ENCODE results near the gene CFAP57. TPM values are rescaled to one million over a fixed set of nuclear protein-coding genes. Genes with fewer than 3 reads are reported as not detected.
A peak's percentile ranks its signal among the peaks of the same experiment; 100 is the strongest.

The CFAP57 gene
- total RNA-seq, 2 experiments from 2014 or later = not detected

DNA sequence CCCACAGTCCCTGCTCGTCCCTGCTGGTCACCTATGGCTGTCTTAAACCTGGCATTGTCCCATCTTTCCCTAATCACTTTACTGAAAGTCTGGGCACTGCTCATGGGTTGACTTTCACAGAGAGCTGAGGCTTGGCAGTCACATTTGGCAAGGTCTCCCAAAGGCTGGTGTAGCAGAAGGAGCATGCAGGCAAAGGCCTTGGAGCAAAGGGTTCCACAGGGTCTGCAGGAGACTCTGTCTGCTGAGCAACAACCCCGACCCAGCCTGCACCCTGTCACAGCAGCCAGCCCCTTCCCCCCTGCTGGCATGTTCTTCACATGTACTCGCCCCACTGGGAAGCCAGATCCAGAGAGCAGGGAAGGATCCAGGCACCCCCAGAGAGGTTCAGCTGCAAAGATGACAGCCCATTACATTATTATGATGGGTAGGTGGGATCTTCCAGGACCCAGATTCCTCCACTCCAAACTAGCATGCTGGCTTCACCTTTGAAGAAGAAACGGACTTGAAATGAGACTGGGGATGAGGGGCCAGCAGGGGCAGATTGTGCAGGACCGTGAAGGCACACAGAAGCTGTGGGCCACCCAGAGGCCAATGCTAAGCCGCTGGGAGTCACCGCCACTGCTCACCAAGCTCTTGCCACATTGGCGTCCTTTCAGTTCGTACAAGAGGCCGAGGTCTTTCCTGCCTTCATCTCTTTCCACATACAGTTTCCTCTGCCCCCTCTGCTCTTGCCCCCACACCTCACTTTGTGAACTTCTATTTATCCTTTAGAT, 83.5 kb downstream of the CFAP57 start:
- Mint-ChIP-seq H3K36me3 (ENCODE audit: low read depth) (peaks cover 2% of the 10 kb centered on the region), H3K9me3 (peaks cover 7% of the 10 kb centered on the region), H3K27ac (no peak overlapping the region), H3K4me1 (no peaks in the 10 kb centered on the region), H3K27me3 (peaks cover 26% of the 10 kb centered on the region), H3K4me3 (no peak overlapping the region)
- DNase-seq = no peak
- POLR2A ChIA-PET = no interaction called here
- CTCF ChIA-PET = interaction anchor here (0.5 to 1.6 kb wide), 2 partner anchors 22 to 574 kb away, joined by 3 read pairs; no protein-coding TSS in a partner anchor

DNA sequence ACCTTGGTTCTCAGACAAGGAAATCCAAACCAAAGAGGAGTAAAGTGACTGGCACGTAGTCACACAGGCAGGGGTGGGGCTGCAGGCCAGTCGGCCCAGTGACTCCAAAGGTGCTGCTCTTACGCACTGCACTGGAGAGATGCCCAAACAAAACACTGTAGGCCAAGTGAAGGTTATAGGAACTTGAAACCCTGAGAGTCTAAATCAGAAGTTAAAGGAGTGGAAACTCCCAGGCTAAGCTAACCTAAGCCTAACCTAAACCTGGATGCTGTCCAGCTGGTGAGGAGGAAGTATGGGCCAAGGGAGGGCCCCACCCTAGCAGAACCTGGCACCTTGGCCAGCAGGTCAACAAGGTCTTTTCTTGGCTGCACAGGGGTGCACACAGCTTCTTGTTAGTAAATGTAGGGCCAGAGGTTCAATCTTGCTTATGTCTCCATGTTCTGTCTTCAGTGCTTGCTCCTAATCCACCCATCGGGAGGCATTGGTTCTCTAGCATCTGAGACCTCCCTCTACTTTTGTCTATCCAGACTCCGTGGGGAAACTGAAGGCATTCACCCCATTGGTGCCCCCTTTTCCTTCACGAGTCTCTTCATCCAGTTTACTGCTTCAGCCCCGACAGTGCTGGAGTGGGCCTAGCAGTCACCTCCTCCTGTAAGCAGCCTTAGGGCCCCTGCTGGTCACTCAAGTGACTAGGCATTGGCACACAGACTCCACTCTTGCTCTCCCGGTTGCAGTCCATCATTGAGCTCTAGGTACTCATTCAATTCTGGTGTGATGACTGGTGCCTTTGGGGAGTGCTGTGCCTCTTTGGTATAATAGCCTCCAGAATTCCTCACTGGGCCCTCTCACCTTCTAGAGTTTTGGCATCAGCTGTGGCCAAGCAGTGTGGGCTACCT, 84.8 kb downstream of the CFAP57 start:
- POLR2A ChIA-PET = no interaction called here
- CTCF ChIA-PET = interaction anchor here (0.8 to 1.5 kb wide), 3 partner anchors 11 to 28 kb away, joined by 3 read pairs; partner anchors contain the start of gene C1orf210
- Mint-ChIP-seq H3K36me3 (ENCODE audit: low read depth) (peaks cover 2% of the 10 kb centered on the region), H3K4me3 (no peak overlapping the region), H3K27ac (no peak overlapping the region), H3K27me3 (peaks cover 17% of the 10 kb centered on the region), H3K4me1 (no peaks in the 10 kb centered on the region), H3K9me3 (peaks cover 7% of the 10 kb centered on the region)
- DNase-seq = no peak

DNA sequence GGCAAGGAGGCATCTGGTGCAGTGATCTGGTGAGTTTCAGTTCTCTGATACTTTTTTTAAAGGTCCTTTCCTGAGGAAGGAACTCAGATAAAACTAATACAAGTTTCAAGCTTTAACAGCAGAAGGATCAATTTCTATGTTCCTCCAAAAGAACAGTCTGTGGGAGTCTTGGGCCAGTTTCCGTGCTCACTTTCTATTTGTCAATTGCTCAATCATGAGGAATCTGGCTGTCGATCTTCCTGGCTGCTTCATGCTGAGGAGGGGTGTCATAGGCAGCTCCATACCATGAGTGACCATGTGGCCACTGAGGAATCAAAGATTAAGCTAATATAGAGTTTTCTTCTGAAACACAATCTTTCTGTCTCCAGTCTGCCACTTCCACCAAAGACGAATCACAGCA, 86.2 kb downstream of the CFAP57 start:
- POLR2A ChIA-PET = no interaction called here
- Mint-ChIP-seq H3K4me1 (no peaks in the 10 kb centered on the region), H3K4me3 (no peak overlapping the region), H3K36me3 (ENCODE audit: low read depth) (peaks cover 2% of the 10 kb centered on the region), H3K9me3 (peaks cover 10% of the 10 kb centered on the region), H3K27ac (no peak overlapping the region), H3K27me3 (peaks cover 4% of the 10 kb centered on the region)
- DNase-seq = no peak
- CTCF ChIA-PET = interaction anchor here (1.3 kb wide), 1 partner anchor 27 kb away, joined by 3 read pairs; the partner anchor contains the start of gene C1orf210

DNA sequence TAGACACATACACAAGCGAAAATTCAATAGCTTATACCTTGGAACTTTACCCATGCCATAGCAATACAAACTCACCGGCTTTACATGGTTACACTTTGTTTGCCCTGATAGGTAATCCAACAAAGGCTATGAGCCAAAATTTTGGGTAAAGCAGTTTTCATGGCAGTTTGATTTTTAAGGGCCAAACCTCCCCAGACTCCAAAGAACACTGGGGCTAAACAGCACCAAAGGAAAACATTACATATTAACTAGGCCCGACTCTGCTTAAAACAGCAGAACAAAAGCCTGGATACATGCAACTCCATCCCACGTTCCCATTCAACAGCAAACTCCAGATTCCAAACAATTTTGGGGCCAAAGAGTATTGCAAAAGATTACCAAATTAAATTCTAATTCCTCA, 93.3 kb downstream of the CFAP57 start:
- Mint-ChIP-seq H3K27me3 (peaks cover 3% of the 10 kb centered on the region), H3K4me1 (peaks cover 4% of the 10 kb centered on the region), H3K9me3 (peaks cover 8% of the 10 kb centered on the region), H3K27ac (no peak overlapping the region), H3K4me3 (no peak overlapping the region), H3K36me3 (ENCODE audit: low read depth) (peaks cover 2% of the 10 kb centered on the region)
- no peak for DNase-seq
- ChIA-PET CTCF (interaction anchor here (0.6 kb wide), 1 partner anchor 34 kb away, joined by 3 read pairs; no protein-coding TSS in a partner anchor), POLR2A (no interaction called here)

DNA sequence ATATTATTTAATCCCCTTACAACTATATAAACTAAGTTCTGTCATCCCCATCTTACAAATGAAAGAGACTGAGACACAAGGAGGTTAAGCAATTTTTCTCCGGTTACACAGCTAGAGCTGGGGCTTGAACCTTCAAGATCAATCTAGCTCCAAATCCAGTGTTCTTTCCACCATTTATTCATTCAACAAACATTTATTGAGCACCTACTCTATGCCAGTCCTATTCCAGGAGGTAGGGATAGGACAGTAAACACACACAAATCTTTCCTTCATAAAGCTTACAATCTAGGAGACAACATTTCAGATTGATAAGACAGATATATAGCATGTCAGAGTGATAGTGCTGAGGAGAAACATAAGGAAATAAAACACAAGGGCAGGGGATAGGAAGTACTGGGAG, 94.8 kb downstream of the CFAP57 start:
- no peak for DNase-seq
- H3K36me3 Mint-ChIP-seq (ENCODE audit: low read depth) = peaks cover 2% of the 10 kb centered on the region
- POLR2A ChIA-PET = no interaction called here
- peaks cover 8% of the 10 kb centered on the region for H3K9me3 Mint-ChIP-seq
- H3K4me3 Mint-ChIP-seq = no peak overlapping the region
- H3K4me1 Mint-ChIP-seq = peaks cover 18% of the 10 kb centered on the region
- H3K27ac Mint-ChIP-seq = no peak overlapping the region
- H3K27me3 Mint-ChIP-seq = peaks cover 3% of the 10 kb centered on the region
- CTCF ChIA-PET = interaction anchor here (1.5 kb wide), 1 partner anchor 10 kb away, joined by 3 read pairs; no protein-coding TSS in a partner anchor

DNA sequence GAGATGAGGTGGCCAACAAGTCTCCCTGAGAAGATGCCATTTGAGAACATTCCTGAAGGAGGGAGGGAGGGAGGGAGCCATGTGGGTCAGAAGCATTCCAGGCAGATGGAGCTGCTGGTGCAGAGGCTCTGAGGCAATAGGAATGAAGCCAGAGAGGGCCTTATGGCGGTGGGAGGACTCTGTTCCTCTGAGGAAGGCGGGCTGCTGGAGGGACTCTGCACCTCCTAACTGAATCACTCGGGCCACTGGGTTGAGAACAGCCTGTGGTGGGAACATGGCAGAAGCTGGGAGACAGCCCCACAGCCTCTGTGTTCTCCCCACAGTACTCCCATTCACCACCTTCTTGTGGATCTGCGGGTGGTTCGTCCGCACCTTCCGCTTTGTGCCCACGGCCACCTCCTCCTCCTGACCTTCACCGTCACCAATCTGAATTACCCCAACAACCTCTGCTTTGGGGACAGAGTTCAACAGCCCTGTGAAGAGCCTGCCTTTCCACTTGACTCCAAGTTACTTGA, 95.2 kb downstream of the CFAP57 start:
- Mint-ChIP-seq H3K4me3 (no peak overlapping the region), H3K9me3 (peaks cover 5% of the 10 kb centered on the region), H3K27ac (no peak overlapping the region), H3K36me3 (ENCODE audit: low read depth) (peaks cover 2% of the 10 kb centered on the region), H3K27me3 (peaks cover 3% of the 10 kb centered on the region), H3K4me1 (peaks cover 19% of the 10 kb centered on the region)
- no peak for DNase-seq
- ChIA-PET POLR2A (no interaction called here), CTCF (interaction anchor here (1.5 kb wide), 1 partner anchor 10 kb away, joined by 3 read pairs; no protein-coding TSS in a partner anchor)

DNA sequence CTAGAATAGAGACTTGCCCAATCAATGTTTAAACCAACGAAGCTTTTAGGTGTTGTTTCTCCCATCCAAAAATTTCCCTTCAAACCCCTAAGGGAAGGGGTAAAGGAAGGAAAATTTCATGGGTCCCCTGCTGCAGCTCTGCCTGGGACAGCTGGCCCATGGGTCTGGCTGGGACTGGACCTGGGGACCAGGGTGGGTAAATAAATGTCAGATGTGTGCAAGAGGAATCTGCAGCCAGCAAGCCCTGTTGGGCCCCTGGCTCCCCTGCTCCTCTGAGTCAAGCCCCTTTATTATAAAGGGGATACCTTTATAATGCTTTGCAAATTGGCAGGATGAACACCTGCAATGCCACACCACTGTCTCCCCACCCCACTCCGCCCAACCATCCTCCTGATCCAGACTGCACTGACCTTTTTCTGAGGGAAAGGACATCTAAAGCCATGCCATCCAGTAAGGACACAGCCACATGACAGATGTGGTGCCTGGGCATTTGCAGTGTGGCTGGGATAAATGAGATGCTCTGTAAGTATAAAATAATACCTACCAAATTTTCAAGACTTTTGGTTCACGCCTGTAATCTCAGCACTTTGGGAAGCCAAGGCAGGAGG, 95.8 kb downstream of the CFAP57 start:
- peaks cover 2% of the 10 kb centered on the region for H3K36me3 Mint-ChIP-seq (ENCODE audit: low read depth)
- ChIA-PET CTCF (interaction anchor here (1.5 kb wide), 1 partner anchor 11 kb away, joined by 3 read pairs; no protein-coding TSS in a partner anchor), POLR2A (interaction anchor here (0.7 kb wide), 1 partner anchor 64 kb away, joined by 4 read pairs; no protein-coding TSS in a partner anchor)
- DNase-seq = no peak
- H3K9me3 Mint-ChIP-seq = peaks cover 5% of the 10 kb centered on the region
- H3K27ac Mint-ChIP-seq = no peak overlapping the region
- H3K27me3 Mint-ChIP-seq = peaks cover 3% of the 10 kb centered on the region
- peaks cover 19% of the 10 kb centered on the region for H3K4me1 Mint-ChIP-seq
- H3K4me3 Mint-ChIP-seq = no peak overlapping the region

DNA sequence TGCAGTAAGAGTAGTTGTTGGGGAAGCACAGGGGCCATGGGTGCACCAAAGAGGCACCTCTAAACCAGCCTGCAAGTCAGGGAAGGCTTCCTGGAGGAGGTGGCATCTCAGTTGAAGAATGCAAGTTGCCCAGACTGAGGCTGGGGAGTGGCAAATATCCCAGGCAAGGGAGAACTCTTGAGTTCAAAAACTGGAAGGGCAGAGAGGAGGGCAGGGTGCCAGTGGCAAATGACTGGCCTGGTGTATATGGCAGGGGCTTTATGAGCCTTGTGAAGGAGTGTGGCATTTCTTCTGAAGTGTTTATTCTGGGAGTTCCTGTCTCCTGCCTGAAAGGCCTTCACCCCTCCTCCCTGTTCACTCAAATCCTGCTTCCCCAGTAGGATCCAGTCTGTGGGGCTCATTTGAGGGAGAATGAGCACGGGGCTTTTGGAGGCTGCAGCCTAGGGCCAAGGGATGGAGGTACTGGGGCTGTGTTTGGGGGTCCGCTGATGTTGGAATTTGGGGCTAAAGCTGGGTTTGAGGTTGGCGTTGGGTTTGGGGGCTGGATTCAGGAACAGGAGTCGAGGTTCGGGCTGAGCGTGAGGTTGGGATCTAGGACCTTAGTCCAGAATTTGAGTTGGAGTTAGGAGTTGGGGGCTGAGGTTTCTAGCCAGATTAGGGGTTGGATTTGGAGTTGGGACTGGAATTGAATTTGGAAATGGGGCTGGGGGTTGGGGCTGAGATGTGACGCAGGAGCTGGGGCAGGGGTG, 97.7 kb downstream of the CFAP57 start, which contains the start of gene TMEM125:
Gene TMEM125, plus strand, starts transcription at position 357 of the 749 bp plus-strand sequence. CDS start 2,740 bp downstream, outside the sequence.
- CTCF ChIA-PET = interaction anchor here (1.3 kb wide), 1 partner anchor 9 kb away, joined by 4 read pairs; no protein-coding TSS in a partner anchor

DNA sequence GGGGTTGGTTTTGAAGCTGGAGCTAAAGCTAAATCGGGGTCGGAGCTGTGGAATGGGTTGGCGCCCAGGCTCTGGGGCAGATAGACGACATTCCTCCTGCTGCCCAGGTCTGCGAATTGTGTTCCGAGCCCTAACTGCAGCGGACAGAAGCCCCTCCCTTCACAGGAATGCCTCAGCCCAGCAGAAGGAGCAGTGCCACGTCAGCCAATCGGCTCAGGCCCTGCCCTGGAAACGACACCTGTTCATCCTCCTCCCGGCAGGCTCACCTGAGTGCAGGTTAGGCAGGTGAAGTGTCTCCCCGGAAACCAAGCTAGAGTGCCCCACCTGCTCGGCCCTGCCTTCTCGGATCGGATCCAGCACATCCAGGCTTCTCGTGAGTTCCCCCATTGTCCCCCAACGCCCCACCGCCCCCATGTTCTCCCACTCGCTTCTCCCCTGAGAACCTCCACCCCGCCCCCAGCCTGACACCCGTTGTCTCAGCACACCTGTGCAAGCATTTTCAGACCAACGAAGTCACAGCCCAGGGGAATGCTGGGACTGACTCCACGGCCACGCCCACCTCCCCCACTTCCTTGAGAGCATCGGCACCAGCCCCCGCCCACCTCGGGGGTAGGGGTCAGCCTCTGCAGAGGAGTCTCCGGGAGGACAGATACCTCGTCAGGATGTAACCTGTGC, 98.4 kb downstream of the CFAP57 start:
- ChIA-PET CTCF (interaction anchor here (1.3 kb wide), 1 partner anchor 8 kb away, joined by 4 read pairs; no protein-coding TSS in a partner anchor), POLR2A (no interaction called here)
- Mint-ChIP-seq H3K4me3 (no peak overlapping the region), H3K4me1 (peaks cover 34% of the 10 kb centered on the region), H3K27me3 (peaks cover 3% of the 10 kb centered on the region), H3K27ac (no peak overlapping the region), H3K9me3 (peaks cover 9% of the 10 kb centered on the region), H3K36me3 (ENCODE audit: low read depth) (peaks cover 7% of the 10 kb centered on the region)
- no peak for DNase-seq

More for the DNA sequence above, 97.7 kb downstream of the CFAP57 start, which contains the start of gene TMEM125:
- H3K4me1 Mint-ChIP-seq = peaks cover 27% of the 10 kb centered on the region
- POLR2A ChIA-PET = no interaction called here
- no peak for DNase-seq
- no peak within 1 kb of the TSS for H3K4me3 Mint-ChIP-seq
- H3K27ac Mint-ChIP-seq = no peak within 1 kb of the TSS
- H3K9me3 Mint-ChIP-seq = peaks cover 6% of the 10 kb centered on the region
- H3K27me3 Mint-ChIP-seq = peaks cover 3% of the 10 kb centered on the region
- peaks cover 7% of the 10 kb centered on the region for H3K36me3 Mint-ChIP-seq (ENCODE audit: low read depth)

DNA sequence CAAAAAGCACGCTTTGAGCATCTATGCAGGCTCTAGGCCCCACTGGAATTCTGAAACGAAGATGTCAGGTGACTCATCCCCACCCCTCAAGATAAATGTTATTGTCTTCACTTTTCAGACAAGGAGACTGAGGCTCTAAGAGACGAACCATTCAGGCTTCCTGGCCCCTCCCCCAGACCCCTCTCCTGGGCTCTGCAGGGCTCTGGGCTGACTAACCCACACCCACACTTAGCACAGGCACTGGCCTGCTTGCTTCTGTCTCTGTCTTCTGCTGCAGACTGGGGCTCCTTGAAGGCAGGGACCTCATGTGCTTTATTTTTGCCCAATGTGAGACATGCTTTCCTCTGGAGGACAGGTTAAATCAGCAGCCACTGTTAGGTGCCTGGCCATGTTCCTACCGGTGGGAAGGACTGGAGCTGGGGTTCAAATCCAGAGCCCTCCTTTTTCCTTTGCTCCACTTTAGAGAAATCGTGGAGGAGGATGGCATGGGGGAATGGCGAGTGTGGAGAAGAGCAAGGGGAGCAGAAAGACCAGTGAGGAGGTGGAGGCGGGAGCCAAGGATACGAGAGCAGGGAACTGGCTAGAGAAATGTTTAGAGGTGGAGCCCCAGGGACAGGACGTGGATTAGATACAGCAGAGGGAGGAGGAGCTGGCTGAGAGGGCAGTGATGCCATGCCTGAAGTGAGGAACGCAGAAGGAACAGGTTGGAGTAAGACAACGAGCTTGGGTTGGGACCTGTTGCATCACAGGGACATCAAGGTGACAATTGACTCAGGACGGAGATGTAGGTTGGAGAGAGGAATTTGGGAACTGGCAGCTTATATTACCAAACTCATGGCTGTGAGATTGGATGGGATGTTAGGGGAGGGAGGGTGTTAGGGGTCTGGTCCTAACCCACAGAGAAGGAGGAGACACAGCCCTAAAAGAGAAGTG, 99.3 kb downstream of the CFAP57 start:
- ChIA-PET POLR2A (no interaction called here), CTCF (interaction anchor here (0.6 kb wide), 1 partner anchor 84 kb away, joined by 4 read pairs; no protein-coding TSS in a partner anchor)

More for the DNA sequence above, 99.3 kb downstream of the CFAP57 start:
- no peak for DNase-seq
- Mint-ChIP-seq H3K27me3 (peaks cover 3% of the 10 kb centered on the region), H3K9me3 (peaks cover 9% of the 10 kb centered on the region), H3K4me1 (peaks cover 35% of the 10 kb centered on the region), H3K27ac (peak overlapping the region; percentile 22), H3K4me3 (no peak overlapping the region), H3K36me3 (ENCODE audit: low read depth) (peaks cover 7% of the 10 kb centered on the region)

All from activated CD4-positive, alpha-beta T cell treated with anti-CD3 and anti-CD28 coated beads, Interleukin-2, amount 10 ng/mL, durations not matched to agents 7 days and 5 days (primary cell).